ENCODE results near the gene KLHL9.

DNA sequence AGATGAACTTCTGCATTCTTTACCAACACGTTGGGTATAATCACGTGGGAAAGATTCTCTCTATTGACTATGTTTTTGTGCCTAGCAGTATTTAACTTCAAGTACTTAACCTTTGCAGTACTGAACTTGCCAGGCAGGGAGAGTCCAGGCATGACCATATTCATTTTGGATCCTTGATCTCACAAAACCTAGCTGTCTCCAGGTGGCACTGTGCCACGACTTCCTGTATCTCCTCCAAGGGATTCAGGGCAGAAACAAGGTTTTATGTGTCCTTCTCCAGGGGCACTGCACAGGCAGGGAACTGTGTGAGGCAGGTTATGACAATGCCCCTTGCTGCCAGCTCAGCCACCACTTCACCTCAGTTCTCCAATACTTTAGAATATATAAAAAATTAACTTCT lies 18.3 kb downstream of the KLHL9 start:
- TF ChIP-seq TAF1 (IDR thresholded peaks at IDR 0.05; ENCODE audit: low read depth, low read length) (no peak), POLR2A (IDR thresholded peaks at IDR 0.05; ENCODE audit: low read depth, low read length) (no peak)
